RCC 7860 (cell line): ENCODE results near the gene RAB15.

Experiments
- DNase-seq: peaks from one replicate; pipeline ENCODE4 v3.0.0-alpha.2; 2015; ENCODE audit warnings: low spot score
- FAIRE-seq: peaks from 2 replicates; lab custom pipeline; 2012; peaks lifted over from hg19 to GRCh38; lab: Jason Lieb, UNC

RAB15 gene

DNA sequence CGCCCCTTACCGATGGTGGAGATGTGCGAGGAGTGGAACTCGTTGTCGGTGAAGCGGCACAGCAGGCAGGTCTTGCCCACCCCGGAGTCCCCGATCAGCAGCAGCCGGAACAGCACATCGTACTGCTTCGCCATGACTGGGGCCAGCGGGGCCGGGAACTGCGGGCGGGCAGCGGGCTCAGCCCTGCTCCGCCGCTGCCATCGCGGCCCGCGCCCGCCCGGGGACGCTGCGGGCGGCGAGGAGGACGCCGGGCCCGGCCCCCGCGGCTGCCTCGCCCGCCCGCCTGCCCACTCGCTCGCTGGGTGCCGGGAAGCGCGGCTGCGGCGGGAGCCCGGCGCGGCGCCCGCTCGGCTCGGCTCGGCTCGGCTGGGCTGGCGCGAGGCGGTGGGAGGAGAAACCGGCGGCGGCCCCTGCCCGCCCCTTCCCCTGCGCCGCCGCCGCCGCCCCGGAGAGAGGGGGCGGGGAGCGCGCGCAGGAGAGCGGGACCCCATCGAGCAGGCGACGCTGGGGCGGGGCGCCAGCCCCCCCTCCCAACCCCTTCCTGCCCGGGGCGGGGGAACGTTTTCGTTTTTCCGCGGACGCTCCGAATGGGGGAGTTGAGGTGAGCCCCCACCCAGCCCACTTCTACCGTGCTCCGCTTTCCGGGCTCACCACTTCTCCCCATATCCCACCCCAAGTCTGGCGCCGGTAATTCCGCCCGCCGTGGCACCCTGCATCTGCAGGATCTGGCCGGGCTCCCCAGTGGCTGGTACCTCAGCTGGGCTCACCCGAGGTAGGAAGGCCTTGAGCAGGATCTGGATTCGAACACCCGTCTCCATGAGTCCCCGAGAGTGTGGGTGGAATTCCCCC is at the start of gene RAB15:
TSS of gene RAB15 (minus strand) at position 394 of the 849 bp plus-strand sequence. CDS start at position 134, 260 bp downstream.
- DNase-seq (no peak), FAIRE-seq (no peak)

DNA sequence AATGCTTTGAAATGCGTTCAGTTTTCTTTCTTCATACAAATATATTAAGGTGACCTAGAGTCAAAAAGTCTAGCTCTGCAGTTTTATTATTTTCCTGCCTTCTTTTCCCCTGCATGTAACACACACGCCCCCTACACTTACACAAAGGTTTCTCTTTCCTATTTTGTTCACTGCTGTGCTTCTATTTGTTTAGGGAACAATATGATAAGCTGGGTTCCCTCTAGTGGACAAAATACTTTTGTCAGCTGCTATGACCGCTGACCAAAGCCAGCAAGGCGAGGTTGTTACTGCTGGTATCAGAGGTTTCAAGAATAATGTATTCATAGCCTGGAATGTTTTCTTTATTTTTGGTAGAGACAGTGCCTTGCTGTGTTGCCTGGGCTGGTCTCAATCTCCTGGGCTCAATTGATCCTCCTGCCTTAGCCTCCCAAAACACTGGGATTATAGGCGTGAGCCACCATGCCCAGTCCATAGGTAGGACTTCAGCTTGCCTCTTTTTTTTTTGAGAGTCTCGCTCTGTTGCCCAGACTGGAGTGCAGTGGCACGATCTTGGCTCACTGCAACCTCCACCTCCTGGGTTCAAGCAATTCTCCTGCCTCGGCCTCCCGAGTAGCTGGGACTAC is 47.9 kb upstream of the RAB15 start:
- FAIRE-seq (no peak), DNase-seq (peak; percentile 20)

DNA sequence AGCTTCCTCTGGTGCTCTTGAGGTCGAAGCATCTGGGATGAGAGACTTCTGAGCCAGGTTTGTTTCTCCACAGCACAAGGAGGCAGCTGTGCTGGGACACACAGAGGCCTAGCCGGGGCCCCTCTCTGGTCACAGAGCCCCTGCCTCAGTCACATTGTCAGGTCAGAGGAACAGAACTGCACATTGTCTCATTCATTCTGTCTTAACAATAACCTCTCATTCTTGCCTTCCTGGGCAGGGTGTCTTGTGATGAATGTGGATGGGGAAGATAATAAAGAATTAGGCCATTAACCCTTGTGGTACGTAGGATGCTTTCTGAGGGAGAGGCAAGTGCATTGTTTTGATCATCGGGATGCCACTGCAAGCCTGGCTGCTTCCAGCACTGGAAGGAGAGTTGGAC is 44.3 kb upstream of the RAB15 start:
- DNase-seq: no peak
- FAIRE-seq: no peak

DNA sequence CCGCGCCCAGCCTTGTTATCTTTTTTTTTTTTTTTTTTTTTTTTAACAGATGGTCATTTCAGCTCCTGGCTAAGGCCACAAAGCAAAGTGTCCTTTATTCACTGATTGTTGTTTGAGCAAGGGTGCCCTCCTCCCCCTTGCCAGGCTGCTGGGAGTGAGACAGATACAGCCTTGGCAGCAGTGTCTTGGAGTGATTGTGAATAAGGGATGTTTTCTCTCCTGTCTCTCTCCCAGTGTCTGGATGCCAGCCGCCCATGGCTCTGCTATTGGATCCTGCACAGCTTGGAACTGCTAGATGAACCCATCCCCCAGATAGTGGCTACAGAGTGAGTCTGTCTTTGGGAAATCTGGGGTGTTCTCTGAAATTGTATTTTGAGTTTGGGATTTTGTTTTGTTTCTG is 43.3 kb upstream of the RAB15 start:
- no peak for DNase-seq
- no peak for FAIRE-seq

DNA sequence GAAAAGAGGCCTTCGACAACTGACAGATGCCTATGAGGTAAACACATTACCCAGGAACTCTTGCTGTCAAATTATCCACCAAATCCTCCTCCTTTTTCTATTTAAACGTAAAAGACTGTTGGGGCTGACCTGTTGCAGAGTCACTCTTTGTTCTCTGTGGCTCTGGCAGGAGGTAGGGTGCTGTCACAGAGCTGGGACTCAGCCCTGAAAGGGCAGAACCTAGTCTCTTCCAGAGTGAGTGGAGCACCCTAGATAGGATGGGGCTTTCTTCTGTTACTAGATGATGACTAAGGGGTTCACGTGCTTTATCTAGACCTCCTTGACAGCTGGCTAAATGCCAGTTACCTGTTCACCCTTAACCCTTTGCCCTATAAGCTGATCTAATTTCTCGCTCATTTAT is 40.2 kb upstream of the RAB15 start:
- no peak for DNase-seq
- no peak for FAIRE-seq

DNA sequence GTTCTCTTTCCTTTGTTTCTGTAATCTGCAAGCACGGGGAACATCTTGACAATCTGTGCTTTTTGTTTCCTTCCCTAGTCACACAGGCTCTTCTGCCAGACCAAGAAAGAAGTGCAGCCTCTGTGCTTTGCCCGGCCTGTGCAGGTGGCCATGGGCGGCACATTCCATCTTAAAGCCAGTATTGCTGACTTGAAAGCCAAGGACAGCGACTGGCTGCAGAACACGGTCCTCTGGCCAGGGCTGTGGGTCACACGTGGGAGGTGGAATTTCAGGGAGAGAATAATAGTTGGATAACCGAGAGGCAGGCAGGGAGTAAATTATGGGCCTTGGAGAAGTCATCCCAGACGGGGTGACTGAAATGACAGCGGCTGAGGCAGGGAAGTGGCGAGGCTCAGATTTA is 39.4 kb upstream of the RAB15 start:
- no peak for DNase-seq
- no peak for FAIRE-seq

DNA sequence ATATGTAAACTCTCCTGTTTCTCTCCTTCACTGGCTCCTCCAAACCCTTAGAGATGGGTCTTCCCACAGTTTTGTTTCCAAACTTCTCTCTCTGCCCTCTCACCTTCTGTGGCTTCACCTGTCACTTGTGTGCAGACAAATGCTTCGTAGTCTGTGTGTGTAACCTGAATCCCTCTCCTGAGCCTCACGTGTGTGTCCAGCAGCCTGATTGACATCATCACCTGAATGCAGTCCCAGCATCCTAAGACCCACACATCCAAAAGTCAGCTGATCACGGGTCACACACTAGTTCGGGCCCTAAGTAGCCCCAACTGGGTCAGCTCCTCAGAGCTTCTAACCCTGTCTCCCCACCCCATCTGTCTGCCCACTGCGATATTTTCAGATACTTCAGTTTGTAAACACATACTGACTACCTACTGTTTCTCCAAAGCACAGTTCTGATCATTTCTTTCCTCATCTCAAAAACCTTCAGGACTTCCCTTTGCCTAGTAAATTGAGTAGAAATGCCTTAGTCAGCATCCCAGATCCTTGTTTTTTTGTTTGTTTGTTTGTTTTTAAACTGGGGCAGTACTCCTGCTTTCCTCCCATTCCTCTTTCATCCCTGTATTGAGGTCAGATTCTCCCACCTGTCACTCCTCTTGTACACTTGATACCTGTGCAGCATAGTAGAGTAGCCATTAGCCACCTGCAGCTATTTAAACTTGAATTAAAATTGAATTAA is 38.2 kb upstream of the RAB15 start:
- FAIRE-seq (no peak), DNase-seq (no peak)

DNA sequence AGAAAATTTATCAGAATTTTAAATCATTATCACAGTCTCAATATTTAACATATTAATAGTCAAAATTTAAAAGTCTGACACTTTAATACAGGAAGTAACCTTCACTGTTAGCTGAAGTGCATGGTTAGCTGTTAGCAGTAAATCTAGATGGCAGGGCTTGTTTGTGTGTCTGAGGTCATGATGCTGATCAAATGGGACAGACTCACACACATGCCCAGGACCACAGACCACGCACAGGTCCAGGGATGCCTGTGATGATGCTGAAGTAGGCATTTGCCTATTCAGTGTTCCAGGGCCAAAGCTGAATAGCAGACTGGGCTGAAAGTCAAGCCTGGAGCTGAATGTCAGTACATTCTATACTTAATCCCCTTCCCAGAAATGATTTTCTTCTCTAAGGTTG is 35.1 kb upstream of the RAB15 start:
- no peak for FAIRE-seq
- no peak for DNase-seq

DNA sequence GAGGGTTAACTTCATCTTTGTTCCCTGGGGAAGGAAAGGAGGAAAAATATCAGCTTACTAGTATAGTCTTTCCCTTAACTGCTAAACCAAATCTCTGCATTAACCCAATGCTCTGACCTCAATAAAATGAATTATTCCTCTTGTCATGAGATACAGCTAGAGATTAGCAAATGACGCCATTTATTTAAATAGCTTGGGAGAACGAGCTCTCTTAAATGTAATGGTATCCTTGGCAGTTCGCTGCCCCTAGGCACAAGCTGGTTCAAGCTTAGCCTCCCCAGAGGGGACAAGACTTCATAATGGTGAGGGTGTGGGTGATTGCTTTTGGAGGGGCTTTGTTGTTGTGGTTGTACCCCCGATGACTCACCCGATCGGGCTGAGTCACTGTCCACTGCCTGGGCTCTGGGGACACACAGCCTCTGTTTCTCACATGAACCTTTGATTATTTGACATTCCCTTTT is 34.2 kb upstream of the RAB15 start:
- DNase-seq: no peak
- no peak for FAIRE-seq

DNA sequence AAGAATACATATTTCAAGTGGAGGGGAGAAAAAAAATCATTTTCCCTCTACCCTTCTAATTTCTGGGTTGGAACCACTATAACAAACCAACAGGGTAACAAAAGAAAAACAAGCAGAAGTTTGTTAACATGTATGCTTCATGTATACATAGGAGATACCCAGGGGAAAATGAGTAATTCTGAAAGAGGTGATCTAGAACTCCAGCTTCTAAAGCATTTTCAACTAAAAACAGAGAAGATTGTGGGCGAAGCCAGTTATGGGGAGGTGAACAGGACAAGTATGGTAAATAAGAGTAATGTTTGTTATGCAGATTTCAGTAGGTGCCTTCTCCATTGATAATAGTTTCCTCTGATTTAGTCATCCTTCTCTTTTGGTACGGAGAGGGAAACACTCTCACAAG is 31.3 kb upstream of the RAB15 start:
- no peak for FAIRE-seq
- DNase-seq: no peak

DNA sequence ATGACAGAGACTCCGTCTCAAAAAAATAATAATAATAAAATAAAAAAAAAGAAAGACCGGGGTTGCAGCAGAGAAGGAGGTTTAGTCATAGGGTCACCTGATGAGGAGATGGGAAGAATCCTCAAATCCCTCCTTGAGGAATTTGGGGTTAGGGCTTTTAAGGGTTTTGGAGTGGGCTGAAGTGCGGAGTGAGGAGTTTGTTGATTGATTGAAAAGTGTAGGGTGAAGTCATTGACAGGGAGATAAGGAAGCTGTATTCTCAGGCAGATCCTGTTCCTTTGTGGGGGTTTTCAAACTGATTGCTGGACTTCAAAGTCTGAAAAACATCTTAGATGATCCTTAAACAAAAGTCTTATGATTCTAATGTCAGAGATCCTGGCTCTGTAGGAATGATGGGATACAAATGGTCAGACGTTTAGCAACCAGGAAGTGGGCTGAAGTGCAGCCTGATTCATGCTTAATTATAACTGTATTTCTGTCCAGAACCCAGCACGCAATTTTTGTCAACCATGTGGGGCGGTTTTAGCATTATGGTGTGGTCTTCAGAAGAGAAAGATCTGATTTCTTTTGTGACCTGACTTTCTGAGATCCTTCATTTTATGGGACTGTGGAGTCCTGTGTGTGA is 30.6 kb upstream of the RAB15 start:
- FAIRE-seq (no peak), DNase-seq (no peak)

DNA sequence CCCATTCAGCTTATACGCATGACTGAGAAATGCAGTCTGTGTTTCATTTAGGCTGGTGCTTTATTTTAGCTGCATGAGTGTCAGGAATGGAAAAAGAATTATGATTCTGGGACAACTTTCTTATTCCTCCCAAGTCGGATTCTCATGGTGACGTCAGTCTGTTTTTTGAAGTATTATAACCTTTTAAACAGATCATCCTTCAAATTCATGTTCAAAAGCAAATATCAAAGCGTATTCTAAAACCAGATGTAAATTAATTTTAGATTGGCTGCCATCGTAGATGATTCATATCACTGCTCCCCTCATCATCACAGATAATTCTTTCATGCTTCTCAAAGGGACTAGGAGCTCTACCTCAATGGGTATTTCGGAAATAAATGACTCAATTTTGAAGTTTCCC is 29.6 kb upstream of the RAB15 start:
- FAIRE-seq: no peak
- DNase-seq: no peak

DNA sequence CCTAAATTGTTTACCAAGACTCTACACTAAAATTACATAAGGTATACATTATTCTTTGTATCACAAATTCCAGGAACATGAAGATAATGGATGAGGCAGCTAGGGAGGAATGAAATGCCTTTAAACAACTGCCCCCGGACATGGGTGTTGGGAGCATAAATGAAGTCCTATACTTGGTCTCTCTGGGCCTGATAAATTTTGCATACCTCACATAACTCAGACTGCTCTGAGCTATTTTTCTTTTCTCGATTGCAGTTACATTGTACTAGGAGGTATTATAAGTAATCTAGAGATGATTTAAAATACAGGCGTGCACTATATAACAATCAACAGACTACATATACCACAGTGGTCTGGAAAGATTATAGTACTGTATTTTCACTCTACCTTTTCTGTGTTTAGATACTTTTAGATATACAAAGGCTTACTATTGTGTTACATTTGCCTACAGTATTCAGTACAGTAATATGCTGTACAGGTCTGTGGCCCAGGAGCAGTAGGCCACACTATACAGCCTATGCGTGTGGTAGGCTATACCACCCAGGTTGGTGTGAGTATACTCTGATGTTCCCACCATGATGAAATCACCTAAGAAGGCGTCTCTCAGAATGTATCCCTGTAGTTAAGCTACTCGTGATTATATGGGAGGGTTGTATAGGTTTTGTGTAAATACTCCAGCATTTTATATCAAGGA is 28.9 kb upstream of the RAB15 start:
- DNase-seq (no peak), FAIRE-seq (no peak)

DNA sequence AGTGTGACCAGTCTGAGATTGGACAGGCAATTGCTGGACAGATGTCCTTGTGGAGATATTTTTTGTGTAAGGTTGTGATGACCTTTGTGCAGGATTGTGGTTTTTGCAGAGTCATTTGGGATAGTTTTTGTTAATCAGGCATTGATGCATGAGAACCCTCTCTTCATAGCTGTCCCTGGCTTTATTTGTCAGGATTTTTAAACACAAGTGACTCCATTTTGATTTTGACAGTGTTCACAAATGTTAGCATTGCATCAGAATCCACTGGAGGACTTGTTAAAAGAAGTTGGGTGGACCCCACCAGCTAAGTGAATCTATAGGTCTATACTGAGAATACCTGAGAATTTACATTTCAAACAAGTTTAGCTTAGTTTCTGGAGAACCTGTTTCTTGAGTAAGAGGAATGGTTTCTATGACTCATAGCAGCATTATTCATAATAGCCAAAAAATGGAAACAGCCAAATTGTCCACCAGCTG is 26.4 kb upstream of the RAB15 start:
- FAIRE-seq: no peak
- no peak for DNase-seq

DNA sequence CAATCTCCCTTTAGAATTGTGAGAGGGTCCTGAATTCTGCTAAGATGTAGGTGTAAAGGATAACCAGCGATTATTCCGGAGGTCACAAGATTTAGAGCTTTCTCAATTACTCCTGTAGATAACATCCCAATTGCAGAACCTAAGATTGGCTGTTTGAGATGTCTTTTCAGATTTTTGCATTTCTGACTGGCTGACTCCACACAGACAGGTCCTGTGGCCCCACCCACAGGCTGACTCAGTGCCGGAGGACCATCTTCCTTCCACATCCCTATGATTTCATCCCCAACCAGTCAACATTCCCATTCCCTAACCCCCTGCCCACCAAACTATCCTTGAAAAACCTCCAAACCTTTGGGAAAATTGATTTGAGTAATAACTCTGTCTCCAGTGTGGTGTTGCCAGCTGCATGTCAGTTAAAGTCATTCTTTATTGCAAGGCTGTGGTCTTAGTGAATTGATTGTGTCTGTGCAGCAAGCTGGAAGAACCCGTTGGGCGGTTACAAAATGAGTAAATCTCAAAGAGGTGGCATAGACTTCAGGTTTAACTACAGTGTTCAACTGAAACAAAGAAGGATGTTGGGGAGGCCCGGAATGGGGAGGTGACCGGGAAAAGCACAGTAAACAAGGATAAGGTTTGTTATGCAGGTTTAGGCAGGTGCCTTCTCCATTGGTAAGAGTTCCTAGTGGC is 25.1 kb upstream of the RAB15 start:
- DNase-seq: no peak
- no peak for FAIRE-seq

DNA sequence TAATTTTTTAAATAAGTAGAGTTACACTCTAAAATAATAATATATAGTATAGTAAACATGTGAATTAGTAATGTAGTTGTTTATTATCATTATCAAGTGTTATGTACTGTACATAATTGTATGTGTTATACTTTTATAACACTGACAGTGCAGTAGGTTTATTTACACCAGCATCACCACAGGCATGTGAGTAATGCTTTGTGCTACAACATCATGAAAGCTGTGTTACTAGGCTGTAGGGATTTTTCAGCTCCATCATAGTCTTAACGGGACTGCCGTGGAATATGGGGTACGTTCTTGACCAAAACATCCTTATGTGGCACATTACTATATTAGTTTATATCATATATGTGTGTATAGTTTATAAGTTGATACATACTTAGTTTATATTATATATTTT is 23.2 kb upstream of the RAB15 start:
- DNase-seq (no peak), FAIRE-seq (no peak)

DNA sequence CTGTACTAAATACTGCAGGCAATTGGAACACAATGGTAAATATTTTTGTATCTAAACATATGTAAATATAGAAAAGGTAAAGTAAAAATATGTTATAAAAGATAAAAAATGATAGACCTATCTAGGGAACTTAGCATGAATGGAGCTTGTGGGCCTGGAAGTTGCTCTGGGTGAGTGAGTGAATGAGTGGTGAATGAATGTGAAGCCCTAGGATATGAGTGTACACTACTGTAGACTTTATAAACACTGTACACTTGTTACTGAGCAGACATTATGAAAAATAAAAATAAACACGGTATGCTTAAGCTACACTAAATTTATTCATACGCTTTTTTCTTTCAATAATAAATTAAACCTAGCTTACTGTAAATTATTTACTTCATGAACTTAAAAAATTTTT is 22.4 kb upstream of the RAB15 start:
- DNase-seq (no peak), FAIRE-seq (no peak)

DNA sequence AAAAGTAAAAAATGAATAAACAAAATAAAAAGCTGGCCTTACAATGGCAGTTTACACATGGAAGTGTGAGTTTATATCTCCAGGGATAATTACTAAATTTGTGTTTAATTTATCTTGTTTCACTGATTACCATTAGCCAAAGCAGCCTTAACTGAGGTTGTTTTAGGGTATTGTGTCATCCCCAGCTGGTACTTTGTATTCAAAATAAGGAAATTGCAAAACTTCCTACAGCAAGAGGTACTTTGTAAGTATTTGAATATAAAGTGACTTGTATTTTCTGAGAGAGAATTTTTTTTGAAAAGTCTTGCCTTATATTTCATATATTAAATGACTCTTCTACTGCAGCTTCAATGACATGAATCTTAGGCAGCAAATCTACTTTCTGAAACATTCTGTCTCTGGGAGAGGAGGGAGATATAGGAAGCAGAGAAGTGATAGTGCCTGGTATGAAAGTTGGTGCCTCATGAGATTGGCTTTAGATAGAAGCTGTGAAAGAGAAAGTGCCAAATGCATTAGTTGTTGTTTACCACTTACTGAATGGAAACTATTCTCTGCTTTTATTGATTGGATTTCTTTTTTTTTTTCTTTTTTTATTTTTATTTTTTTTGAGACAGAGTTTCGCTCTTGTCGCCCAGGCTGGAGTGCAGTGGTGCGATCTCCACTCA is 21.3 kb upstream of the RAB15 start:
- DNase-seq: no peak
- FAIRE-seq: no peak

DNA sequence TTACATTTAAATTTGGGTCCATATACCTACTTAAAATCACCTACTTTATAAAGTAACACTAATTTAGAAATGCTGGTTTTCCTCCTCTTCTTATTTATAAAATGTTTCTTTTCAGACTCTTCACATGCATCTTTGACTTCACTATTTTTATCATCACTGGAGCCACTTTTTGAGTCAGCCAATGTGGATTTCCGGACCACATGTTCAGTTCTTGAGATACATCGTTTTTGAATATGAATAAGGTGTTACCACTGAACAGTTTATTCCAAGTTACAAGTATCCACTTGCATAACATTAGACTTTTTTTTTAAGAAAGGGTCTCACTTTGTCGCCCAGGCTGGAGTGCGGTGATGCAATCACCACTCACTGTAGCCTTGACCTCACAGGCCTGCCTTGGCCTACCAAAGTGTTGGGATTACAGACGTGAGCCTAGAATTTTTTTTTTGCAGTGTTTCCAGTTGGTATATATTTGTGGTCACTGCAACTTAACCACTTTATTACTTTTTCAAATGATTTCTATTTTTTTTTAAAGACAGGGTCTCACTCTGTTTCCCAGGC is 20.3 kb upstream of the RAB15 start:
- FAIRE-seq: no peak
- no peak for DNase-seq
